H1 (cell line): ENCODE measurements around the gene ABHD16A. TPM values are rescaled to one million over a fixed set of nuclear protein-coding genes. Genes with fewer than 3 reads are reported as not detected.

Experiments
- CTCF ChIA-PET: fragments of 300-600 bp; sonication (Branson Sonifier 250); formaldehyde crosslinking; loops from one replicate; lab custom pipeline; 2021; ENCODE audit not compliant: partially characterized antibody; lab: Charles Lee
- POLR2A ChIA-PET: fragments of 300-600 bp; sonication (Branson Sonifier 250); formaldehyde crosslinking; loops from one replicate; lab custom pipeline; 2021; ENCODE audit warnings: inconsistent platforms; ENCODE audit not compliant: partially characterized antibody; lab: Charles Lee
- DNase-seq, 2 experiments: peaks; one replicate each; pipeline versions ENCODE4 v3.0.0 to v3.0.0-alpha.2; 2010 to 2022; ENCODE audit warnings: low spot score in 2 of 2, low read depth in 1 of 2, mixed read lengths in 1 of 2
- FAIRE-seq: peaks from 2 replicates; lab custom pipeline; 2011; peaks lifted over from hg19 to GRCh38; lab: Jason Lieb, UNC
- H2AFZ ChIP-seq: 2 replicates; pipeline ENCODE4 v1.8.1; 2012; ENCODE audit warnings: low read length, inconsistent platforms
- H2AK5ac ChIP-seq: 2 replicates; pipeline ENCODE4 v1.6.1; 2013; ENCODE audit warnings: low read depth, low read length
- H2BK120ac ChIP-seq: replicated peaks from 2 replicates; pipeline ENCODE3; 2013; ENCODE audit warnings: low read depth, low read length, inconsistent platforms
- H2BK12ac ChIP-seq: 2 replicates; pipeline ENCODE4 v1.6.1; 2013; ENCODE audit warnings: low read depth, low read length
- H2BK15ac ChIP-seq: 2 replicates; pipeline ENCODE4 v1.6.1; 2013; ENCODE audit warnings: low read length
- H2BK20ac ChIP-seq: 2 replicates; pipeline ENCODE4 v1.6.1; 2013; ENCODE audit warnings: low read length
- H2BK5ac ChIP-seq: 2 replicates; pipeline ENCODE4 v1.6.1; 2013; ENCODE audit warnings: low read depth, low read length
- H3K14ac ChIP-seq: 2 replicates; pipeline ENCODE4 v1.6.1; 2013; ENCODE audit warnings: inconsistent platforms; ENCODE audit not compliant: insufficient read length
- H3K18ac ChIP-seq: 2 replicates; pipeline ENCODE4 v1.6.1; 2013; ENCODE audit warnings: low read length; ENCODE audit errors: extremely low read depth
- H3K23ac ChIP-seq: 2 replicates; pipeline ENCODE4 v1.6.1; 2013; ENCODE audit warnings: inconsistent platforms; ENCODE audit not compliant: insufficient read length
- H3K23me2 ChIP-seq: 2 replicates; pipeline ENCODE4 v1.6.1; 2013; ENCODE audit warnings: low read depth, low read length
- H3K27ac ChIP-seq: 2 replicates; pipeline ENCODE4 v1.6.1; 2011; ENCODE audit warnings: low read depth, low read length, inconsistent platforms
- H3K27me3 ChIP-seq, 4 experiments: replicated peaks in 1 of 4; 1 replicate in 1 of 4; 2 replicates in 3 of 4; pipeline versions ENCODE4 v1.6.1 to v1.8.1; 2011 to 2013; ENCODE audit warnings: low read length in 3 of 4, mild to moderate bottlenecking in 3 of 4, inconsistent platforms in 2 of 4, mixed read lengths in 2 of 4, moderate library complexity in 1 of 4; ENCODE audit not compliant: control insufficient read depth in 3 of 4, insufficient read depth in 3 of 4; ENCODE audit errors: extremely low read depth in 1 of 4
- H3K36me3 ChIP-seq, 4 experiments: 2 replicates each; pipeline versions ENCODE4 v1.6.1 to v1.8.1; 2011 to 2013; ENCODE audit warnings: mild to moderate bottlenecking in 4 of 4, low read length in 3 of 4, moderate library complexity in 2 of 4, control low read depth in 1 of 4, inconsistent platforms in 1 of 4; ENCODE audit not compliant: insufficient read depth in 4 of 4, control insufficient read depth in 2 of 4
- H3K4ac ChIP-seq: replicated peaks from 2 replicates; pipeline ENCODE3; 2013; ENCODE audit warnings: low read length, low read depth, mixed read lengths, inconsistent platforms; ENCODE audit not compliant: insufficient read length
- H3K4me1 ChIP-seq, 4 experiments: replicated peaks in 1 of 4; 1 replicate in 1 of 4; 2 replicates in 3 of 4; pipeline versions ENCODE4 v1.6.1 to v1.8.1; 2011 to 2013; ENCODE audit warnings: low read length in 3 of 4, inconsistent platforms in 2 of 4, mixed read lengths in 1 of 4; ENCODE audit not compliant: insufficient read depth in 4 of 4, control insufficient read depth in 3 of 4
- H3K4me2 ChIP-seq, 2 experiments: 2 replicates each; pipeline versions ENCODE4 v1.6.1 to v1.8.1; 2011 to 2013; ENCODE audit warnings: low read depth in 2 of 2, low read length in 2 of 2, control low read depth in 1 of 2, inconsistent platforms in 1 of 2, mild to moderate bottlenecking in 1 of 2; ENCODE audit not compliant: insufficient read depth in 1 of 2
- H3K4me3 ChIP-seq, 4 experiments: fragments of 200-600, 300-600 bp in 1 of 4; sonication (generic), shearing (Covaris generic), sonication (Bioruptor Twin) in 1 of 4; 2 replicates each; pipeline versions ENCODE4 v1.5.1 to v1.8.1; 2011 to 2016; ENCODE audit warnings: low read length in 4 of 4, low read depth in 3 of 4, control low read depth in 2 of 4, inconsistent platforms in 2 of 4, mild to moderate bottlenecking in 2 of 4, mixed read lengths in 1 of 4, moderate library complexity in 1 of 4; ENCODE audit not compliant: insufficient read depth in 2 of 4; ENCODE audit errors: extremely low read depth in 1 of 4
- H3K56ac ChIP-seq: replicated peaks from 2 replicates; pipeline ENCODE3; 2013; ENCODE audit warnings: low read depth, mild to moderate bottlenecking, mixed read lengths, low read length, inconsistent platforms; ENCODE audit not compliant: insufficient read length
- H3K79me1 ChIP-seq: 2 replicates; pipeline ENCODE4 v1.6.1; 2013; ENCODE audit warnings: low read depth, low read length, control low read depth
- H3K79me2 ChIP-seq, 2 experiments: 2 replicates each; pipeline versions ENCODE4 v1.6.1 to v1.8.1; 2012 to 2013; ENCODE audit warnings: low read length in 2 of 2, mild to moderate bottlenecking in 2 of 2, inconsistent platforms in 1 of 2; ENCODE audit not compliant: insufficient read depth in 2 of 2, control insufficient read depth in 1 of 2
- H3K9ac ChIP-seq, 4 experiments: replicated peaks in 1 of 4; 1 replicate in 1 of 4; 2 replicates in 3 of 4; pipeline versions ENCODE4 v1.6.1 to v1.8.1; 2011 to 2013; ENCODE audit warnings: low read depth in 3 of 4, low read length in 3 of 4, control low read depth in 2 of 4, mild to moderate bottlenecking in 2 of 4, moderate library complexity in 2 of 4, inconsistent platforms in 1 of 4; ENCODE audit errors: extremely low read depth in 1 of 4
- H3K9me3 ChIP-seq, 2 experiments: 2 replicates each; pipeline versions ENCODE4 v1.6.1 to v1.8.1; 2012 to 2013; ENCODE audit warnings: mild to moderate bottlenecking in 2 of 2, moderate library complexity in 2 of 2, control low read depth in 1 of 2, inconsistent platforms in 1 of 2, low read depth in 1 of 2, low read length in 1 of 2, mixed read lengths in 1 of 2; ENCODE audit not compliant: insufficient read depth in 2 of 2
- H4K20me1 ChIP-seq, 2 experiments: replicated peaks in 1 of 2; 2 replicates each; pipeline versions ENCODE3 to v1.8.1; 2011 to 2013; ENCODE audit warnings: inconsistent platforms in 2 of 2, low read length in 2 of 2, mild to moderate bottlenecking in 1 of 2; ENCODE audit not compliant: insufficient read depth in 2 of 2, control insufficient read depth in 1 of 2
- H4K5ac ChIP-seq: 2 replicates; pipeline ENCODE4 v1.6.1; 2013; ENCODE audit warnings: low read length, low read depth, mixed read lengths, inconsistent platforms; ENCODE audit not compliant: insufficient read length
- H4K8ac ChIP-seq: 2 replicates; pipeline ENCODE4 v1.8.0; 2013; ENCODE audit warnings: mild to moderate bottlenecking, moderate library complexity, low read length, inconsistent platforms; ENCODE audit not compliant: insufficient read depth; ENCODE audit errors: extremely low read depth
- H4K91ac ChIP-seq: replicated peaks from 2 replicates; pipeline ENCODE3; 2013; ENCODE audit warnings: low read length, mixed read lengths, inconsistent platforms; ENCODE audit not compliant: insufficient read length
- CREB1 ChIP-seq: IDR thresholded peaks from 2 replicates; pipeline ENCODE4 v1.6.1; 2012; ENCODE audit warnings: inconsistent platforms
- EGR1 ChIP-seq: IDR thresholded peaks from 2 replicates; pipeline ENCODE4 v1.6.1; 2011; ENCODE audit warnings: low read depth, low read length, borderline replicate concordance
- POLR2A ChIP-seq, 2 experiments: IDR thresholded peaks; 1 replicate in 1 of 2; 2 replicates in 1 of 2; pipeline ENCODE4 v1.6.1; 2011; ENCODE audit warnings: low read depth in 2 of 2, low read length in 2 of 2, mild to moderate bottlenecking in 2 of 2; ENCODE audit errors: control extremely low read depth in 1 of 2
- RNF2 ChIP-seq: fragments of 200-900, 300-1000 bp; sonication (generic); IDR thresholded peaks from 2 replicates; pipeline ENCODE4 v1.7.1; 2016; ENCODE audit warnings: borderline replicate concordance, low read depth, mild to moderate bottlenecking, antibody characterized with exemption, low read length; ENCODE audit not compliant: poor library complexity, severe bottlenecking; ENCODE audit errors: missing control alignments
- WGBS, 2 experiments: shearing (Covaris generic) in 1 of 2; methylation state at CpG; one replicate each; pipeline versions ENCODE4 v1.1.6 to v1.1.7; 2013 to 2015; ENCODE audit warnings: low lambda C conversion rate in 2 of 2, mixed read lengths in 2 of 2, inconsistent platforms in 1 of 2, low coverage in 1 of 2, missing lambda C conversion rate in 1 of 2; ENCODE audit not compliant: insufficient replicate concordance in 2 of 2, insufficient coverage in 1 of 2, insufficient read length in 1 of 2; ENCODE audit errors: extremely low coverage in 1 of 2, missing lambda C conversion rate in 1 of 2; 5-methylcytosine and 5-hydroxymethylcytosine counted together
- polyA plus RNA-seq, 7 experiments: library from polyadenylated mRNA; depleted of rRNA in 3 of 7; stranded (reverse) in 5 of 7; unstranded in 2 of 7; fragments of >200 nt in 5 of 7; fragments of 200-250 nt in 2 of 7; gene quantifications; 1 replicate in 5 of 7; 2 replicates in 1 of 7; 4 replicates in 1 of 7; pipeline versions ENCODE4 v1.2.1 to v1.2.3, GENCODE V29; 2011 to 2013; ENCODE audit warnings: missing spikeins in 2 of 7, mixed read lengths in 2 of 7
- total RNA-seq: library from RNA; stranded (reverse); fragmentation: NEBNext Ultra II Directional; extraction: Animal tissue kit (Norgen Biotek cat#: 25700); gene quantifications from 2 replicates; pipeline ENCODE4 v1.2.1, GENCODE V29; 2021

ABHD16A gene
- total and polyA plus RNA-seq, 2 of the 8 experiments (the other 6 are each of a cell fraction or from before 2014, with no cell fraction given), result 32.9 to 40.2 TPM

DNA sequence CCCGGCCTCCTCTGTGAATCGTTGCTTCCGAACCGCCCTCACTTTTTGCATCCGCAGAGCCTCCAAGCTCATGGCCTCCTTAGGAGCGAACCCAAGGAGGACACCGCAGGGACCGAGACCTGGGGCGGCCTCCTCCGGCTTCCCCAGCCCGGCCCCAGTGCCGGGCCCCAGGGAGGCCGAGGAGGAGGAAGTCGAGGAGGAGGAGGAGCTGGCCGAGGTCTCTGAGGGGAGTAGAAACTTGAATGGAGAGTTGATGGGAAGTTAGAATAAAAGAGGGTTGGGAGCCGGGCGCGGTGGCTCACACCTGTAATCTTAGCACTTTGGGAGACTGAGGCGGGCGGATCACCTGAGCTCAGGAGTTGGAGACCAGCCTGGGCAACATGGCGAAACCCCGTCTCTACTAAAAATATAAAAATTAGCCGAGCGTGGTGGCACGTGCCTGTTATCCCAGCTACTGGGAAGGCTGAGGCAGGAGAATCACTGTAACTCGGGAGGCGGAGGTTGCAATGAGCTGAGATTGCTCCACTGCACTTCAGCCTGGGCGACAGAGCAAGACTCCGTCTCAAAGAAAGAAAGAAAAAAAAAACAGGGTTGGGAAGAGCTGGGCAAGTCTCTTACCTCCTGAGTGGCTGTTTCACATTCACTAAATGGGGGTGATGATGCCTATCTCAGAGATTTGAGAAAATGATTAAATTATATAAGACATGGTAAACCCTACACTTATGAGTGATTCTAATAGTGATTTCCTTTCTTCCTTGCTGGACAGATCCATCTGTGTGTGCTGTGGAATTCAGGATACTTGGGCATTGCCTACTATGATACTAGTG is 37.5 kb upstream of the ABHD16A start:
- H2AFZ ChIP-seq, result no peak overlapping the region
- peak overlapping the region; percentile 98 for H2BK5ac ChIP-seq
- no peak for FAIRE-seq
- H3K36me3 ChIP-seq, result peaks cover 0 to 12% (median 0%) of the 10 kb centered on the region in 4 experiments; a peak in 3 of 8 replicates
- H3K18ac ChIP-seq, result peak overlapping the region; percentile 98
- H3K9ac ChIP-seq, result peak overlapping the region; percentile 70 to 96 (median 92)
- peak overlapping the region; percentile 75 for H4K91ac ChIP-seq
- H3K4ac ChIP-seq, result peak overlapping the region; percentile 40
- H4K5ac ChIP-seq, result peak overlapping the region; percentile 70
- peak overlapping the region; percentile 36 to 65 (median 47) for H3K4me3 ChIP-seq
- no peaks in the 10 kb centered on the region; a peak in 1 of 4 replicates for H3K9me3 ChIP-seq
- H2BK20ac ChIP-seq, result 0 out of 2 replicates have a peak overlapping the region, but pooled peaks have one; percentile 75
- peak overlapping the region; percentile 98; the same call in 1 of the 2 replicates for H4K8ac ChIP-seq
- peak overlapping the region; percentile 88; the same call in 1 of the 2 replicates for H2BK12ac ChIP-seq
- no peak for TF ChIP-seq EGR1
- TF ChIP-seq RNF2, result peak; percentile 15
- peak in 1 of 2 experiments; percentile 58; a peak in 1 of 3 replicates for TF ChIP-seq POLR2A (IDR thresholded peaks at IDR 0.05; ENCODE audit: control extremely low read depth in 1 of 2, low read depth in 2 of 2, low read length in 2 of 2)
- TF ChIP-seq CREB1, result no peak
- H3K4me1 ChIP-seq, result peaks cover 16 to 22% (median 21%) of the 10 kb centered on the region in 4 experiments
- H3K23me2 ChIP-seq, result peaks cover 11% of the 10 kb centered on the region
- peaks cover 0 to 10% of the 10 kb centered on the region in 2 experiments; a peak in 2 of 4 replicates for H3K79me2 ChIP-seq
- H3K56ac ChIP-seq, result peak overlapping the region; percentile 80
- WGBS, 2 experiments, result 57% methylated on average over 26 of the region's 29 CpGs; no CpG with 5 or more reads in 1 of the 2 experiments
- DNase-seq, result no peak
- no peaks in the 10 kb centered on the region for H3K79me1 ChIP-seq
- no peaks in the 10 kb centered on the region for H4K20me1 ChIP-seq
- no peak overlapping the region for H3K14ac ChIP-seq
- peak overlapping the region; percentile 92 for H3K27ac ChIP-seq
- H2BK15ac ChIP-seq, result peak overlapping the region; percentile 93; the same call in 1 of the 2 replicates
- H3K4me2 ChIP-seq, result peak overlapping the region; percentile 86 to 99
- no peaks in the 10 kb centered on the region for H3K27me3 ChIP-seq
- CTCF ChIA-PET, result interaction anchor here (0.8 to 5.9 kb wide), 14 partner anchors 11 to 160 kb away, joined by 3 to 52 read pairs (median 4); partner anchors contain the start of genes DDAH2, MPIG6B, SAPCD1 and VARS1
- no peak overlapping the region for H3K23ac ChIP-seq
- H2AK5ac ChIP-seq, result peak overlapping the region; percentile 68
- POLR2A ChIA-PET, result interaction anchor here (0.6 to 8.7 kb wide), 44 partner anchors 10 to 199 kb away, joined by 3 to 73 read pairs (median 8); partner anchors contain the start of genes ABHD16A, APOM, ATP6V1G2 and BAG6
- peak overlapping the region; percentile 58 for H2BK120ac ChIP-seq
